HFFc6 (cell line): ENCODE results near the gene LZTR1. TPM values are rescaled to one million over a fixed set of nuclear protein-coding genes. Genes with fewer than 3 reads are reported as not detected.

Source experiments
- DNase-seq: peaks from one replicate; pipeline ENCODE4 v3.0.0-alpha.2; 2018
- H3K27ac Mint-ChIP-seq: 2 replicates; pipeline ENCODE4 v1.8.0; 2020; ENCODE audit warnings: mild to moderate bottlenecking, mixed read lengths
- H3K27me3 Mint-ChIP-seq: 2 replicates; pipeline ENCODE4 v1.8.0; 2021; ENCODE audit warnings: mild to moderate bottlenecking, moderate library complexity, mixed read lengths; ENCODE audit not compliant: insufficient read depth
- H3K36me3 Mint-ChIP-seq: 2 replicates; pipeline ENCODE4 v1.8.0; 2021; ENCODE audit warnings: low read depth, mixed read lengths
- H3K4me1 Mint-ChIP-seq: 2 replicates; pipeline ENCODE4 v1.8.0; 2020; ENCODE audit warnings: low read depth, mixed read lengths
- H3K4me3 Mint-ChIP-seq: 2 replicates; pipeline ENCODE4 v1.8.0; 2020; ENCODE audit warnings: mild to moderate bottlenecking, moderate library complexity, mixed read lengths
- H3K9me3 Mint-ChIP-seq: 2 replicates; pipeline ENCODE4 v1.8.0; 2020; ENCODE audit warnings: mild to moderate bottlenecking, mixed read lengths
- CTCF ChIP-seq: fragments of 200-600 bp; sonication (generic); IDR thresholded peaks from 2 replicates; pipeline ENCODE4 v1.5.0; 2021; ENCODE audit warnings: antibody characterized with exemption, mild to moderate bottlenecking
- total RNA-seq, 6 experiments: library from RNA; stranded (reverse); fragmentation: NEBNext Ultra II Directional; extraction: Animal tissue kit (Norgen Biotek cat#: 25700); gene quantifications; 2 replicates in 1 of 6; 3 replicates in 5 of 6; pipeline ENCODE4 v1.2.3, GENCODE V29; 2021

The LZTR1 gene
- total RNA-seq, 6 experiments from 2014 or later, result 50.6 to 64.0 (median 57.2) TPM

GRCh38 chr22:20975541-20976290 lies 6.4 kb upstream of the LZTR1 start:
- H3K27me3 Mint-ChIP-seq, result peaks cover 3% of the 10 kb centered on the region
- H3K36me3 Mint-ChIP-seq, result peaks cover 16% of the 10 kb centered on the region
- peaks cover 16% of the 10 kb centered on the region for H3K9me3 Mint-ChIP-seq
- H3K4me3 Mint-ChIP-seq, result no peak overlapping the region
- TF ChIP-seq CTCF, result no peak
- DNase-seq, result no peak
- H3K4me1 Mint-ChIP-seq, result peaks cover 6% of the 10 kb centered on the region; the same call in 1 of the 2 replicates
- no peak overlapping the region for H3K27ac Mint-ChIP-seq

GRCh38 chr22:20976291-20976877 lies 5.7 kb upstream of the LZTR1 start:
- no peak overlapping the region for H3K4me3 Mint-ChIP-seq
- H3K4me1 Mint-ChIP-seq, result peaks cover 12% of the 10 kb centered on the region
- no peak overlapping the region for H3K27ac Mint-ChIP-seq
- peaks cover 3% of the 10 kb centered on the region for H3K27me3 Mint-ChIP-seq
- no peak for DNase-seq
- H3K9me3 Mint-ChIP-seq, result peaks cover 16% of the 10 kb centered on the region
- no peak for TF ChIP-seq CTCF
- H3K36me3 Mint-ChIP-seq, result peaks cover 16% of the 10 kb centered on the region

- Mint-ChIP-seq H3K36me3 (peaks cover 16% of the 10 kb centered on the region), H3K4me3 (no peak overlapping the region), H3K27ac (no peak overlapping the region), H3K4me1 (peaks cover 14% of the 10 kb centered on the region), H3K9me3 (peaks cover 16% of the 10 kb centered on the region), H3K27me3 (peaks cover 3% of the 10 kb centered on the region)
- no peak for TF ChIP-seq CTCF
- DNase-seq, result no peak
These were observed 5.1 kb upstream of the LZTR1 start for GRCh38 chr22:20977019-20977418.

GRCh38 chr22:20977516-20978170 lies 4.5 kb upstream of the LZTR1 start:
- no peak for TF ChIP-seq CTCF
- H3K9me3 Mint-ChIP-seq, result peaks cover 16% of the 10 kb centered on the region
- H3K27ac Mint-ChIP-seq, result no peak overlapping the region
- peaks cover 16% of the 10 kb centered on the region for H3K36me3 Mint-ChIP-seq
- H3K27me3 Mint-ChIP-seq, result peaks cover 3% of the 10 kb centered on the region
- DNase-seq, result no peak
- no peak overlapping the region for H3K4me3 Mint-ChIP-seq
- peaks cover 9% of the 10 kb centered on the region for H3K4me1 Mint-ChIP-seq

GRCh38 chr22:20978419-20978818 lies 3.7 kb upstream of the LZTR1 start:
- no peak overlapping the region for H3K27ac Mint-ChIP-seq
- peaks cover 15% of the 10 kb centered on the region for H3K4me1 Mint-ChIP-seq
- no peak for DNase-seq
- peaks cover 16% of the 10 kb centered on the region for H3K9me3 Mint-ChIP-seq
- peaks cover 16% of the 10 kb centered on the region for H3K36me3 Mint-ChIP-seq
- TF ChIP-seq CTCF, result no peak
- no peak overlapping the region for H3K4me3 Mint-ChIP-seq
- H3K27me3 Mint-ChIP-seq, result peaks cover 3% of the 10 kb centered on the region
